Tibial nerve (tissue), 3 donors: ENCODE data around the gene KCP.

Experiments
- POLR2A ChIP-seq, 2 donors: fragments of 450-650 bp; IDR thresholded peaks; one replicate each; pipeline ENCODE4 v1.6.1; 2017; ENCODE audit warnings: antibody characterized with exemption in 2 of 2, mild to moderate bottlenecking in 2 of 2, moderate library complexity in 2 of 2
- TF ChIP-seq, protein P1 (sequence below), 5 experiments: fragments of 200-600 bp in 3 of 5; fragments of 450-650 bp in 2 of 5; sonication (generic) in 3 of 5; IDR thresholded peaks; one replicate each; pipeline ENCODE4 v1.5.1; 2016 to 2019; ENCODE audit warnings: antibody characterized with exemption in 5 of 5, mild to moderate bottlenecking in 3 of 5, moderate library complexity in 2 of 5

DNA sequence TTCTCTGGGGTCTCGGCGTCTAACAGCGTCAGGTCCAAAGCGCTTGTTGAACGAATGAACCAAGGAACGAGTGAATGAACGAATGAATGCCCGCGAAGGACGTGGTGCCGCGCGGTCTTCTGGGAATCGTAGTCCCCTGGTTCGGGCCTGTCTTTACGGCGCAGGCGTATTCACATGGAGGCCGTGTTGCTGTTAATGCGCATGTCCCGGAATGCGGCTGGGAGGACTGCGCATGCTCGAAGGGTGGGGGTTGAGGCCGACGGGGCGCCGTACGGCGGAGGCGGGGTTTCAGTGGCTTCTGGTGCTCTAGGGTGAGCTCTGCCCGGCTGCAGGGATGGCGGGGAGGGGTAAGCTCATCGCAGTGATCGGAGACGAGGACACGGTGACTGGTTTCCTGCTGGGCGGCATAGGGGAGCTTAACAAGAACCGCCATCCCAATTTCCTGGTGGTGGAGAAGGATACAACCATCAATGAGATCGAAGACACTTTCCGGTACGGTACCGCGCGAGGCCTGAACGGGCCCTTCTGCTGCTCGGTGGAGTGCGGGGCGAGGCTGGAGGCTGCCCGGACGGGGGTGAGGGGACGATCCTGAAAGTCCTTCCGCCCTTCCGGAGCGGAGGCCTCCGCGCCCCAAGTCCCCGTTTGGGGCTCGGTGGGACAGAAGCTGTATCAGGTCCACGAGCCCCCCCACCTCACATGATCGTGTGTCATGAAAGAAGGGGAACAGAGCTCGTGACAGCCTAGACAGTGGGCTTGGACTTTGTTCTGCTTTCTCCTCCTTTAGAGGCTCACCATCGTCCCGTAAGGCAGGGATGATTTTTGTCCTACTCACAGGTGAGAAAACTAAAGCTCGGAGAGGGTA is 47.7 kb downstream of the KCP start, which contains the start of gene ATP6V1F:
- TF ChIP-seq, protein P1, sequence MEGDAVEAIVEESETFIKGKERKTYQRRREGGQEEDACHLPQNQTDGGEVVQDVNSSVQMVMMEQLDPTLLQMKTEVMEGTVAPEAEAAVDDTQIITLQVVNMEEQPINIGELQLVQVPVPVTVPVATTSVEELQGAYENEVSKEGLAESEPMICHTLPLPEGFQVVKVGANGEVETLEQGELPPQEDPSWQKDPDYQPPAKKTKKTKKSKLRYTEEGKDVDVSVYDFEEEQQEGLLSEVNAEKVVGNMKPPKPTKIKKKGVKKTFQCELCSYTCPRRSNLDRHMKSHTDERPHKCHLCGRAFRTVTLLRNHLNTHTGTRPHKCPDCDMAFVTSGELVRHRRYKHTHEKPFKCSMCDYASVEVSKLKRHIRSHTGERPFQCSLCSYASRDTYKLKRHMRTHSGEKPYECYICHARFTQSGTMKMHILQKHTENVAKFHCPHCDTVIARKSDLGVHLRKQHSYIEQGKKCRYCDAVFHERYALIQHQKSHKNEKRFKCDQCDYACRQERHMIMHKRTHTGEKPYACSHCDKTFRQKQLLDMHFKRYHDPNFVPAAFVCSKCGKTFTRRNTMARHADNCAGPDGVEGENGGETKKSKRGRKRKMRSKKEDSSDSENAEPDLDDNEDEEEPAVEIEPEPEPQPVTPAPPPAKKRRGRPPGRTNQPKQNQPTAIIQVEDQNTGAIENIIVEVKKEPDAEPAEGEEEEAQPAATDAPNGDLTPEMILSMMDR (IDR thresholded peaks at IDR 0.05), result peak in 2 of 5 experiments; percentile 48 to 55
- TF ChIP-seq POLR2A (IDR thresholded peaks at IDR 0.05), result peak; percentile 51 to 81
